H1 (cell line): ENCODE measurements around the gene PSMB4. TPM values are rescaled to one million over a fixed set of nuclear protein-coding genes. Genes with fewer than 3 reads are reported as not detected.

Experiments
- CTCF ChIA-PET: fragments of 300-600 bp; sonication (Branson Sonifier 250); formaldehyde crosslinking; loops from one replicate; lab custom pipeline; 2021; ENCODE audit not compliant: partially characterized antibody; lab: Charles Lee
- POLR2A ChIA-PET: fragments of 300-600 bp; sonication (Branson Sonifier 250); formaldehyde crosslinking; loops from one replicate; lab custom pipeline; 2021; ENCODE audit warnings: inconsistent platforms; ENCODE audit not compliant: partially characterized antibody; lab: Charles Lee
- DNase-seq, 2 experiments: peaks; one replicate each; pipeline versions ENCODE4 v3.0.0 to v3.0.0-alpha.2; 2010 to 2022; ENCODE audit warnings: low spot score in 2 of 2, low read depth in 1 of 2, mixed read lengths in 1 of 2
- FAIRE-seq: peaks from 2 replicates; lab custom pipeline; 2011; peaks lifted over from hg19 to GRCh38; lab: Jason Lieb, UNC
- H2AFZ ChIP-seq: 2 replicates; pipeline ENCODE4 v1.8.1; 2012; ENCODE audit warnings: low read length, inconsistent platforms
- H2AK5ac ChIP-seq: 2 replicates; pipeline ENCODE4 v1.6.1; 2013; ENCODE audit warnings: low read depth, low read length
- H2BK120ac ChIP-seq: replicated peaks from 2 replicates; pipeline ENCODE3; 2013; ENCODE audit warnings: low read depth, low read length, inconsistent platforms
- H2BK12ac ChIP-seq: 2 replicates; pipeline ENCODE4 v1.6.1; 2013; ENCODE audit warnings: low read depth, low read length
- H2BK15ac ChIP-seq: 2 replicates; pipeline ENCODE4 v1.6.1; 2013; ENCODE audit warnings: low read length
- H2BK20ac ChIP-seq: 2 replicates; pipeline ENCODE4 v1.6.1; 2013; ENCODE audit warnings: low read length
- H2BK5ac ChIP-seq: 2 replicates; pipeline ENCODE4 v1.6.1; 2013; ENCODE audit warnings: low read depth, low read length
- H3K14ac ChIP-seq: 2 replicates; pipeline ENCODE4 v1.6.1; 2013; ENCODE audit warnings: inconsistent platforms; ENCODE audit not compliant: insufficient read length
- H3K18ac ChIP-seq: 2 replicates; pipeline ENCODE4 v1.6.1; 2013; ENCODE audit warnings: low read length; ENCODE audit errors: extremely low read depth
- H3K23ac ChIP-seq: 2 replicates; pipeline ENCODE4 v1.6.1; 2013; ENCODE audit warnings: inconsistent platforms; ENCODE audit not compliant: insufficient read length
- H3K23me2 ChIP-seq: 2 replicates; pipeline ENCODE4 v1.6.1; 2013; ENCODE audit warnings: low read depth, low read length
- H3K27ac ChIP-seq: 2 replicates; pipeline ENCODE4 v1.6.1; 2011; ENCODE audit warnings: low read depth, low read length, inconsistent platforms
- H3K27me3 ChIP-seq, 4 experiments: replicated peaks in 1 of 4; 1 replicate in 1 of 4; 2 replicates in 3 of 4; pipeline versions ENCODE4 v1.6.1 to v1.8.1; 2011 to 2013; ENCODE audit warnings: low read length in 3 of 4, mild to moderate bottlenecking in 3 of 4, inconsistent platforms in 2 of 4, mixed read lengths in 2 of 4, moderate library complexity in 1 of 4; ENCODE audit not compliant: control insufficient read depth in 3 of 4, insufficient read depth in 3 of 4; ENCODE audit errors: extremely low read depth in 1 of 4
- H3K36me3 ChIP-seq, 4 experiments: 2 replicates each; pipeline versions ENCODE4 v1.6.1 to v1.8.1; 2011 to 2013; ENCODE audit warnings: mild to moderate bottlenecking in 4 of 4, low read length in 3 of 4, moderate library complexity in 2 of 4, control low read depth in 1 of 4, inconsistent platforms in 1 of 4; ENCODE audit not compliant: insufficient read depth in 4 of 4, control insufficient read depth in 2 of 4
- H3K4ac ChIP-seq: replicated peaks from 2 replicates; pipeline ENCODE3; 2013; ENCODE audit warnings: low read length, low read depth, mixed read lengths, inconsistent platforms; ENCODE audit not compliant: insufficient read length
- H3K4me1 ChIP-seq, 4 experiments: replicated peaks in 1 of 4; 1 replicate in 1 of 4; 2 replicates in 3 of 4; pipeline versions ENCODE4 v1.6.1 to v1.8.1; 2011 to 2013; ENCODE audit warnings: low read length in 3 of 4, inconsistent platforms in 2 of 4, mixed read lengths in 1 of 4; ENCODE audit not compliant: insufficient read depth in 4 of 4, control insufficient read depth in 3 of 4
- H3K4me2 ChIP-seq, 2 experiments: 2 replicates each; pipeline versions ENCODE4 v1.6.1 to v1.8.1; 2011 to 2013; ENCODE audit warnings: low read depth in 2 of 2, low read length in 2 of 2, control low read depth in 1 of 2, inconsistent platforms in 1 of 2, mild to moderate bottlenecking in 1 of 2; ENCODE audit not compliant: insufficient read depth in 1 of 2
- H3K4me3 ChIP-seq, 4 experiments: fragments of 200-600, 300-600 bp in 1 of 4; sonication (generic), shearing (Covaris generic), sonication (Bioruptor Twin) in 1 of 4; 2 replicates each; pipeline versions ENCODE4 v1.5.1 to v1.8.1; 2011 to 2016; ENCODE audit warnings: low read length in 4 of 4, low read depth in 3 of 4, control low read depth in 2 of 4, inconsistent platforms in 2 of 4, mild to moderate bottlenecking in 2 of 4, mixed read lengths in 1 of 4, moderate library complexity in 1 of 4; ENCODE audit not compliant: insufficient read depth in 2 of 4; ENCODE audit errors: extremely low read depth in 1 of 4
- H3K56ac ChIP-seq: replicated peaks from 2 replicates; pipeline ENCODE3; 2013; ENCODE audit warnings: low read depth, mild to moderate bottlenecking, mixed read lengths, low read length, inconsistent platforms; ENCODE audit not compliant: insufficient read length
- H3K79me1 ChIP-seq: 2 replicates; pipeline ENCODE4 v1.6.1; 2013; ENCODE audit warnings: low read depth, low read length, control low read depth
- H3K79me2 ChIP-seq, 2 experiments: 2 replicates each; pipeline versions ENCODE4 v1.6.1 to v1.8.1; 2012 to 2013; ENCODE audit warnings: low read length in 2 of 2, mild to moderate bottlenecking in 2 of 2, inconsistent platforms in 1 of 2; ENCODE audit not compliant: insufficient read depth in 2 of 2, control insufficient read depth in 1 of 2
- H3K9ac ChIP-seq, 4 experiments: replicated peaks in 1 of 4; 1 replicate in 1 of 4; 2 replicates in 3 of 4; pipeline versions ENCODE4 v1.6.1 to v1.8.1; 2011 to 2013; ENCODE audit warnings: low read depth in 3 of 4, low read length in 3 of 4, control low read depth in 2 of 4, mild to moderate bottlenecking in 2 of 4, moderate library complexity in 2 of 4, inconsistent platforms in 1 of 4; ENCODE audit errors: extremely low read depth in 1 of 4
- H3K9me3 ChIP-seq, 2 experiments: 2 replicates each; pipeline versions ENCODE4 v1.6.1 to v1.8.1; 2012 to 2013; ENCODE audit warnings: mild to moderate bottlenecking in 2 of 2, moderate library complexity in 2 of 2, control low read depth in 1 of 2, inconsistent platforms in 1 of 2, low read depth in 1 of 2, low read length in 1 of 2, mixed read lengths in 1 of 2; ENCODE audit not compliant: insufficient read depth in 2 of 2
- H4K20me1 ChIP-seq, 2 experiments: replicated peaks in 1 of 2; 2 replicates each; pipeline versions ENCODE3 to v1.8.1; 2011 to 2013; ENCODE audit warnings: inconsistent platforms in 2 of 2, low read length in 2 of 2, mild to moderate bottlenecking in 1 of 2; ENCODE audit not compliant: insufficient read depth in 2 of 2, control insufficient read depth in 1 of 2
- H4K5ac ChIP-seq: 2 replicates; pipeline ENCODE4 v1.6.1; 2013; ENCODE audit warnings: low read length, low read depth, mixed read lengths, inconsistent platforms; ENCODE audit not compliant: insufficient read length
- H4K8ac ChIP-seq: 2 replicates; pipeline ENCODE4 v1.8.0; 2013; ENCODE audit warnings: mild to moderate bottlenecking, moderate library complexity, low read length, inconsistent platforms; ENCODE audit not compliant: insufficient read depth; ENCODE audit errors: extremely low read depth
- H4K91ac ChIP-seq: replicated peaks from 2 replicates; pipeline ENCODE3; 2013; ENCODE audit warnings: low read length, mixed read lengths, inconsistent platforms; ENCODE audit not compliant: insufficient read length
- EP300 ChIP-seq, 2 experiments: IDR thresholded peaks; 1 replicate in 1 of 2; 2 replicates in 1 of 2; pipeline ENCODE4 v1.6.1; 2011 to 2012; ENCODE audit warnings: low read depth in 2 of 2, low read length in 2 of 2, mild to moderate bottlenecking in 2 of 2, borderline replicate concordance in 1 of 2, inconsistent platforms in 1 of 2, moderate library complexity in 1 of 2
- GTF2F1 ChIP-seq: IDR thresholded peaks from 2 replicates; pipeline ENCODE4 v1.6.1; 2012; ENCODE audit warnings: low read depth, low read length, improper control_type of control experiment, borderline replicate concordance
- HDAC6 ChIP-seq: IDR thresholded peaks from one replicate; pipeline ENCODE4 v1.7.1; 2012; ENCODE audit warnings: low read depth, mild to moderate bottlenecking, inconsistent platforms, low read length, moderate library complexity
- KDM1A ChIP-seq: fragments of 200-600, 300-600 bp; sonication (generic); IDR thresholded peaks from 2 replicates; pipeline ENCODE4 v1.7.1; 2016; ENCODE audit warnings: mild to moderate bottlenecking, low read length, borderline replicate concordance
- NRF1 ChIP-seq: IDR thresholded peaks from 2 replicates; pipeline ENCODE4 v1.6.1; 2011; ENCODE audit warnings: mild to moderate bottlenecking, low read depth, low read length, improper control_type of control experiment
- SP4 ChIP-seq: IDR thresholded peaks from 2 replicates; pipeline ENCODE4 v1.6.1; 2012; ENCODE audit warnings: low read length, inconsistent platforms
- SUZ12 ChIP-seq: fragments of 200-600 bp; sonication (generic); IDR thresholded peaks from 2 replicates; pipeline ENCODE4 v1.6.1; 2012; ENCODE audit warnings: mild to moderate bottlenecking, inconsistent platforms, low read length, moderate library complexity, mixed read lengths
- YY1 ChIP-seq: IDR thresholded peaks from 2 replicates; pipeline ENCODE4 v1.6.1; 2011; ENCODE audit warnings: low read depth, mild to moderate bottlenecking, low read length
- WGBS, 2 experiments: shearing (Covaris generic) in 1 of 2; methylation state at CpG; one replicate each; pipeline versions ENCODE4 v1.1.6 to v1.1.7; 2013 to 2015; ENCODE audit warnings: low lambda C conversion rate in 2 of 2, mixed read lengths in 2 of 2, inconsistent platforms in 1 of 2, low coverage in 1 of 2, missing lambda C conversion rate in 1 of 2; ENCODE audit not compliant: insufficient replicate concordance in 2 of 2, insufficient coverage in 1 of 2, insufficient read length in 1 of 2; ENCODE audit errors: extremely low coverage in 1 of 2, missing lambda C conversion rate in 1 of 2; 5-methylcytosine and 5-hydroxymethylcytosine counted together
- polyA plus RNA-seq, 7 experiments: library from polyadenylated mRNA; depleted of rRNA in 3 of 7; stranded (reverse) in 5 of 7; unstranded in 2 of 7; fragments of >200 nt in 5 of 7; fragments of 200-250 nt in 2 of 7; gene quantifications; 1 replicate in 5 of 7; 2 replicates in 1 of 7; 4 replicates in 1 of 7; pipeline versions ENCODE4 v1.2.1 to v1.2.3, GENCODE V29; 2011 to 2013; ENCODE audit warnings: missing spikeins in 2 of 7, mixed read lengths in 2 of 7
- total RNA-seq: library from RNA; stranded (reverse); fragmentation: NEBNext Ultra II Directional; extraction: Animal tissue kit (Norgen Biotek cat#: 25700); gene quantifications from 2 replicates; pipeline ENCODE4 v1.2.1, GENCODE V29; 2021
- TF ChIP-seq, protein P1 (sequence below): IDR thresholded peaks from 2 replicates; pipeline ENCODE4 v1.6.1; 2011; ENCODE audit warnings: low read length, improper control_type of control experiment

PSMB4 gene
- total and polyA plus RNA-seq, 2 of the 8 experiments (the other 6 are each of a cell fraction or from before 2014, with no cell fraction given), result 430 to 1,098 TPM

DNA sequence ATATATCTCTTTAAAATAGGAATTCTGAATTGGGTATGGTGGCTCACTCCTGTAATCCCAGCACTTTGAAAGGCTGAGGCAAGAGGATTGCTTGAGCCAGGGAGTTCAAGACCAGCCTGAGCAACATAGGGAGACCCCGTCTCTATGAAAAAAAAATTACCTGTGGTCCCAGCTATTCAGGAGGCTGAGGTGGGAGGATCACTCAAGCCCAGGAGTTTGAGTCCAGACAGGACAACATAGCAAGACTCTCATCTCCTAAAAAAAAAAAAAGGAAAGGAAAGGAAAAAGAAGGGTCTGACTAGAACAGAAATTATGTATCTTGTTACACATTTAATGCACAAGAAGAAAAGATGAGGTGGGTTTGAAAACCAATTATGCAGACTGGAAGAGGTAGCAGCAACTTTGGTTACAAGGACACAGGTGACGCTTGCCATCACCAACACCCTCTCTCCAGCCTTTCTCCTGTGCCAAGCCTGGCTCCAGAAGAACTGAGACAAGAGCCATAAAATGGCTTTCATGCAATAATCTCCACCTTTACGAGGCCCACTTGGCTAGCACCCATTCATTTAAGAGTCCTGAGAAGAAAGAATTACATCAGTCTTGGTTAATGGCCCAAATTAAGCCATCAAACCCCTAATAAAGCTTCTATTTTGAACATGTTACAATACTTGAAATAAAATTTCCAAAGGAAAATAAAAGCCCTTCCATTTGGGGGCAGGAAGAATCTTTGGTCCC, 22.1 kb upstream of the PSMB4 start:
- 94% methylated on average over 3 of the region's 3 CpGs; no CpG with 5 or more reads in 1 of the 2 experiments for WGBS, 2 experiments
- Histone ChIP-seq H3K4me2 (no peak overlapping the region), H3K23ac (no peak overlapping the region), H2AFZ (no peak overlapping the region), H3K4me3 (no peak overlapping the region), H2BK120ac (no peak overlapping the region), H3K36me3 (no peaks in the 10 kb centered on the region), H3K18ac (no peak overlapping the region), H3K56ac (no peak overlapping the region), H4K91ac (no peak overlapping the region), H3K9ac (no peak overlapping the region), H3K79me1 (no peaks in the 10 kb centered on the region), H3K27ac (no peak overlapping the region), H2BK5ac (no peak overlapping the region), H3K4ac (no peak overlapping the region), H4K8ac (no peak overlapping the region), H3K4me1 (peaks cover 0 to 4% (median 2%) of the 10 kb centered on the region in 4 experiments; a peak in 2 of 7 replicates), H3K79me2 (no peaks in the 10 kb centered on the region), H3K23me2 (peaks cover 2% of the 10 kb centered on the region; the same call in 1 of the 2 replicates), H4K5ac (no peak overlapping the region), H3K9me3 (no peaks in the 10 kb centered on the region), H2AK5ac (no peak overlapping the region), H2BK20ac (no peak overlapping the region), H2BK15ac (no peak overlapping the region), H2BK12ac (no peak overlapping the region), H3K27me3 (no peaks in the 10 kb centered on the region), H3K14ac (no peak overlapping the region), H4K20me1 (no peaks in the 10 kb centered on the region)
- FAIRE-seq (no peak), DNase-seq (no peak)
- ChIA-PET CTCF (interaction anchor here (0.8 to 1.3 kb wide), 4 partner anchors 19 to 357 kb away, joined by 3 read pairs; no protein-coding TSS in a partner anchor), POLR2A (interaction anchor here (0.6 kb wide), 1 partner anchor 58 kb away, joined by 3 read pairs; no protein-coding TSS in a partner anchor)
- TF ChIP-seq, protein P1, sequence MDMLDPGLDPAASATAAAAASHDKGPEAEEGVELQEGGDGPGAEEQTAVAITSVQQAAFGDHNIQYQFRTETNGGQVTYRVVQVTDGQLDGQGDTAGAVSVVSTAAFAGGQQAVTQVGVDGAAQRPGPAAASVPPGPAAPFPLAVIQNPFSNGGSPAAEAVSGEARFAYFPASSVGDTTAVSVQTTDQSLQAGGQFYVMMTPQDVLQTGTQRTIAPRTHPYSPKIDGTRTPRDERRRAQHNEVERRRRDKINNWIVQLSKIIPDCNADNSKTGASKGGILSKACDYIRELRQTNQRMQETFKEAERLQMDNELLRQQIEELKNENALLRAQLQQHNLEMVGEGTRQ, result no peak
- TF ChIP-seq EP300 (IDR thresholded peaks at IDR 0.05; ENCODE audit: borderline replicate concordance in 1 of 2, low read depth in 2 of 2, low read length in 2 of 2) (no peak), KDM1A (no peak), SP4 (no peak), SUZ12 (no peak), GTF2F1 (no peak), NRF1 (no peak), HDAC6 (no peak), YY1 (no peak)
